ENCODE results near the gene RPS6KL1. TPM values are rescaled to one million over a fixed set of nuclear protein-coding genes. Genes with fewer than 3 reads are reported as not detected.

Gene RPS6KL1
- total RNA-seq, 2 experiments from 2014 or later: 12.5 to 12.7 TPM

- Mint-ChIP-seq H3K27me3 (peaks cover 8% of the 10 kb centered on the region), H3K27ac (peak overlapping the region; percentile 44), H3K36me3 (ENCODE audit: low read depth) (no peaks in the 10 kb centered on the region), H3K9me3 (no peaks in the 10 kb centered on the region), H3K4me3 (peak overlapping the region; percentile 72), H3K4me1 (ENCODE audit: low read depth) (peaks cover 10% of the 10 kb centered on the region)
- ATAC-seq (ENCODE audit: poor library complexity): no peak
- DNase-seq: no peak
- Histone ChIP-seq H3K27me3 (ENCODE audit: control insufficient read depth in 1 of 2, insufficient read depth in 2 of 2, low read length in 2 of 2) (no peaks in the 10 kb centered on the region), H3K27ac (ENCODE audit: low read depth in 1 of 2, low read length in 2 of 2) (no peak overlapping the region), H3K9me3 (ENCODE audit: control insufficient read depth in 1 of 2, insufficient read depth in 1 of 2, low read length in 2 of 2) (no peaks in the 10 kb centered on the region), H3K4me1 (ENCODE audit: insufficient read depth, low read length) (peaks cover 16% of the 10 kb centered on the region), H3K4me3 (ENCODE audit: low read length) (peak overlapping the region; percentile 45), H3K36me3 (ENCODE audit: insufficient read depth, low read length) (no peaks in the 10 kb centered on the region)
- no peak for TF ChIP-seq CTCF (IDR thresholded peaks at IDR 0.05)
- CTCF ChIA-PET: interaction anchor here (1.0 to 1.4 kb wide), 2 partner anchors 61 to 62 kb away, joined by 3 to 4 read pairs; no protein-coding TSS in a partner anchor
- POLR2A ChIA-PET: interaction anchor here (1.0 kb wide), 1 partner anchor 40 kb away, joined by 4 read pairs; no protein-coding TSS in a partner anchor
- intact Hi-C loops (cut with DNase I, micrococcal nuclease): no loop called here
Observed at GRCh38 chr14:74921987-74922751, 891 bp downstream of the RPS6KL1 start.

DNA sequence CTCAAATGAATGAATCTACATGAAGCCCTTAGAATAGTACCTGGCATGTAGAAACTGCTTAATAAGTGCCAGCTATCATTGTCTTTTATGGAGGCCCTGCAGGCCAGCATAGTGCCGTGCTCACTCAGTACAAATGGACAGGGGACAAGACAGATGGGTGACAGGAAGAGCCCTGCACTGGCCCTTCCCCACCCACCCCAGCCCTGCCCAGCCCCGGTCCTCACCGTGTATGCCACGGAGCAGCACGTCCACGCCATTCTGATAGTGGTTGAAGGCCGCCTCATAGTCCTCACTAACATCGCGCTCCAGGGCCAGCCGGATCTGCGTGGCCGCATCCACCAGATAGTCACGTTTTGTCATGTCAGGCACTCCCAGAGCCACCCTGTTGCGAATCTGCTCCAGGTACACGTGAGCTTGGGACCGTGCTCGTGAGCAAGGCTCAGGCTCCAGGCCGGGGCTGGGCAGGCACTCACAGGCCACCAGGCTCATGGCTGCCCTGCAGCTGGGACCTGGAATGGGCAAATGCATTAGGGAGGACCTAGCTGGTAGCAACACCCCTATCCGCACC lies 1.9 kb downstream of the RPS6KL1 start:
- H3K27me3 ChIP-seq (ENCODE audit: control insufficient read depth in 1 of 2, insufficient read depth in 2 of 2, low read length in 2 of 2): no peaks in the 10 kb centered on the region
- DNase-seq (no peak), ATAC-seq (ENCODE audit: poor library complexity) (no peak)
- peaks cover 8% of the 10 kb centered on the region for H3K27me3 Mint-ChIP-seq
- H3K4me1 ChIP-seq (ENCODE audit: insufficient read depth, low read length): peaks cover 16% of the 10 kb centered on the region
- no peaks in the 10 kb centered on the region for H3K9me3 Mint-ChIP-seq
- peak overlapping the region; percentile 42 for H3K4me3 Mint-ChIP-seq
- intact Hi-C loops (cut with DNase I, micrococcal nuclease): no loop called here
- H3K9me3 ChIP-seq (ENCODE audit: control insufficient read depth in 1 of 2, insufficient read depth in 1 of 2, low read length in 2 of 2): no peaks in the 10 kb centered on the region
- POLR2A ChIA-PET: interaction anchor here (0.7 kb wide), 1 partner anchor 76 kb away, joined by 3 read pairs; no protein-coding TSS in a partner anchor
- no peak for TF ChIP-seq CTCF (IDR thresholded peaks at IDR 0.05)
- H3K27ac ChIP-seq (ENCODE audit: low read depth in 1 of 2, low read length in 2 of 2): no peak overlapping the region
- H3K27ac Mint-ChIP-seq: no peak overlapping the region
- H3K4me3 ChIP-seq (ENCODE audit: low read length): no peak overlapping the region
- CTCF ChIA-PET: interaction anchor here (1.0 kb wide), 1 partner anchor 60 kb away, joined by 3 read pairs; no protein-coding TSS in a partner anchor
- H3K36me3 Mint-ChIP-seq (ENCODE audit: low read depth): no peaks in the 10 kb centered on the region
- H3K36me3 ChIP-seq (ENCODE audit: insufficient read depth, low read length): no peaks in the 10 kb centered on the region
- peaks cover 10% of the 10 kb centered on the region for H3K4me1 Mint-ChIP-seq (ENCODE audit: low read depth)

- Mint-ChIP-seq H3K27ac (no peak overlapping the region), H3K27me3 (peaks cover 8% of the 10 kb centered on the region), H3K9me3 (no peaks in the 10 kb centered on the region), H3K4me1 (ENCODE audit: low read depth) (peaks cover 10% of the 10 kb centered on the region), H3K4me3 (no peak overlapping the region), H3K36me3 (ENCODE audit: low read depth) (no peaks in the 10 kb centered on the region)
- DNase-seq (no peak), ATAC-seq (ENCODE audit: poor library complexity) (no peak)
- peaks cover 16% of the 10 kb centered on the region for H3K4me1 ChIP-seq (ENCODE audit: insufficient read depth, low read length)
- no peaks in the 10 kb centered on the region for H3K27me3 ChIP-seq (ENCODE audit: control insufficient read depth in 1 of 2, insufficient read depth in 2 of 2, low read length in 2 of 2)
- CTCF ChIA-PET: no interaction called here
- no peak for TF ChIP-seq CTCF (IDR thresholded peaks at IDR 0.05)
- no peaks in the 10 kb centered on the region for H3K9me3 ChIP-seq (ENCODE audit: control insufficient read depth in 1 of 2, insufficient read depth in 1 of 2, low read length in 2 of 2)
- no peaks in the 10 kb centered on the region for H3K36me3 ChIP-seq (ENCODE audit: insufficient read depth, low read length)
- POLR2A ChIA-PET: no interaction called here
- intact Hi-C loops (cut with DNase I, micrococcal nuclease): no loop called here
- H3K4me3 ChIP-seq (ENCODE audit: low read length): no peak overlapping the region
- no peak overlapping the region for H3K27ac ChIP-seq (ENCODE audit: low read depth in 1 of 2, low read length in 2 of 2)
Observed at GRCh38 chr14:74920281-74920680, 2.8 kb downstream of the RPS6KL1 start.
